Spleen (tissue), 11 donors: ENCODE measurements around the gene WDR77. TPM values are rescaled to one million over a fixed set of nuclear protein-coding genes. Genes with fewer than 3 reads are reported as not detected.

Source experiments
- DNase-seq: peaks from one replicate; pipeline ENCODE4 v3.0.0-alpha.2; 2020
- H3K27ac ChIP-seq, 8 donors: fragments of 200-600 bp; sonication (generic) in 7 of 8; 1 replicate in 4 of 8; 2 replicates in 4 of 8; pipeline versions ENCODE4 v1.5.0 to v1.8.0; 2016 to 2021; ENCODE audit warnings: inconsistent platforms in 4 of 8, mild to moderate bottlenecking in 4 of 8, moderate library complexity in 1 of 8
- H3K27me3 ChIP-seq, 7 donors: fragments of 200-600 bp; sonication (generic) in 6 of 7; replicated peaks in 1 of 7; 1 replicate in 4 of 7; 2 replicates in 3 of 7; pipeline versions ENCODE4 v1.5.0 to v1.8.0; 2016 to 2021; ENCODE audit warnings: inconsistent platforms in 3 of 7, mild to moderate bottlenecking in 1 of 7
- H3K36me3 ChIP-seq, 6 donors: fragments of 200-600 bp; sonication (generic) in 5 of 6; 1 replicate in 4 of 6; 2 replicates in 2 of 6; pipeline versions ENCODE4 v1.5.0 to v1.8.0; 2016 to 2021; ENCODE audit warnings: inconsistent platforms in 2 of 6
- H3K4me1 ChIP-seq, 6 donors: fragments of 200-600 bp; sonication (generic) in 5 of 6; 1 replicate in 3 of 6; 2 replicates in 3 of 6; pipeline versions ENCODE4 v1.5.0 to v1.8.0; 2016 to 2021; ENCODE audit warnings: inconsistent platforms in 3 of 6
- H3K4me3 ChIP-seq, 8 donors: fragments of 200-600 bp; sonication (generic) in 7 of 8; 1 replicate in 4 of 8; 2 replicates in 4 of 8; pipeline versions ENCODE4 v1.5.0 to v1.8.0; 2016 to 2021; ENCODE audit warnings: inconsistent platforms in 4 of 8, mild to moderate bottlenecking in 4 of 8, moderate library complexity in 2 of 8
- H3K9me3 ChIP-seq, 8 donors: fragments of 200-600 bp; sonication (generic) in 7 of 8; 1 replicate in 4 of 8; 2 replicates in 4 of 8; pipeline versions ENCODE4 v1.5.0 to v1.8.0; 2016 to 2021; ENCODE audit warnings: inconsistent platforms in 4 of 8
- CTCF ChIP-seq, 11 experiments: fragments of 200-600 bp in 7 of 11; fragments of 450-650 bp in 4 of 11; sonication (generic) in 4 of 11; IDR thresholded peaks in 8 of 11; conservative IDR thresholded peaks in 3 of 11; 1 replicate in 7 of 11; 2 replicates in 4 of 11; pipeline versions ENCODE4 v1.4.0 to v1.8.0; 2016 to 2021; ENCODE audit warnings: antibody characterized with exemption in 11 of 11, inconsistent platforms in 4 of 11, mild to moderate bottlenecking in 1 of 11
- POLR2A ChIP-seq, 3 donors: fragments of 450-650 bp; IDR thresholded peaks; one replicate each; pipeline ENCODE4 v1.5.1; 2017; ENCODE audit warnings: antibody characterized with exemption in 3 of 3, mild to moderate bottlenecking in 1 of 3
- POLR2AphosphoS5 ChIP-seq, 3 donors: sonication (generic); formaldehyde crosslinking; IDR thresholded peaks; one replicate each; pipeline ENCODE4 v1.5.1; 2017; ENCODE audit warnings: antibody characterized with exemption in 3 of 3
- WGBS, 5 donors: extraction: QIAGEN DNeasy Blood & Tissue Kit in 3 of 5; methylation state at CpG; one replicate each; pipeline versions ENCODE4 v1.1.5 to v1.1.7; 2013 to 2018; 5-methylcytosine and 5-hydroxymethylcytosine counted together
- intact Hi-C: fragments of 100-400 bp; cut with DNase I; formaldehyde crosslinking; loops from one replicate; pipeline ENCODE4 v1.15.0; 2023; ENCODE audit warnings: low total_unique reads
- polyA plus RNA-seq, 3 donors: library from polyadenylated mRNA; stranded (reverse); fragments of 200-250 nt; gene quantifications; one replicate each; pipeline ENCODE4 v1.2.1, GENCODE V29; 2013
- total RNA-seq, 7 donors: library from RNA; depleted of rRNA in 3 of 7; stranded (reverse); fragments of >200 nt in 3 of 7; fragmentation: NEBNext Ultra II Directional in 4 of 7; extraction: Animal tissue kit (Norgen Biotek cat#: 25700) in 4 of 7; gene quantifications; one replicate each; pipeline versions ENCODE4 v1.1.0 to v1.2.1, GENCODE V29; 2016 to 2021
- donor health status: healthy with polysubstance abuse.
- donor health status: DM: no; HTN: no; CAD: no; lungs with moderate emphysema.
- donor health status: DM: no; HTN: no; CAD: no.
- donor health status: Bipolar disorder and iron deficiency.
- donor health status: healthy.
- donor health status: DM: no; HTN: no; CAD: no.
- donor health status: DM: yes; HTN: yes; CAD: no.

Gene WDR77
- total and polyA plus RNA-seq, 10 donors: 24.8 to 36.6 (median 33.1) TPM

- intact Hi-C loops: no loop called here
- Histone ChIP-seq H3K36me3 (peaks cover 0 to 24% (median 6%) of the 10 kb centered on the region in 6 donors), H3K27me3 (no peaks in the 10 kb centered on the region), H3K9me3 (no peaks in the 10 kb centered on the region), H3K27ac (peak overlapping the region; percentile 76 to 94 (median 90)), H3K4me1 (peaks cover 14 to 99% (median 70%) of the 10 kb centered on the region in 6 donors), H3K4me3 (peak overlapping the region in 4 of 8 donors; percentile 28 to 67 (median 32))
- TF ChIP-seq POLR2A (IDR thresholded peaks at IDR 0.05): peak in 1 of 3 donors; percentile 30
- no peak for TF ChIP-seq CTCF (IDR thresholded peaks at IDR 0.05 in 8 of 11, conservative IDR thresholded peaks at IDR 0.05 in 3 of 11)
- TF ChIP-seq POLR2AphosphoS5 (IDR thresholded peaks at IDR 0.05): peak in 1 of 3 donors; percentile 78
- DNase-seq: no peak
- WGBS, 5 donors: 17 to 33% (median 23%) methylated on average over 2 of the region's 2 CpGs
These were observed 27.8 kb upstream of the WDR77 start for GRCh38 chr1:111476761-111477309.

- peak overlapping the region in 5 of 8 donors; percentile 25 to 67 (median 32) for H3K4me3 ChIP-seq
- intact Hi-C loops: no loop called here
- TF ChIP-seq POLR2AphosphoS5 (IDR thresholded peaks at IDR 0.05): no peak
- no peak for TF ChIP-seq POLR2A (IDR thresholded peaks at IDR 0.05)
- no peak for TF ChIP-seq CTCF (IDR thresholded peaks at IDR 0.05 in 8 of 11, conservative IDR thresholded peaks at IDR 0.05 in 3 of 11)
- peaks cover 16 to 99% (median 72%) of the 10 kb centered on the region in 6 donors for H3K4me1 ChIP-seq
- peak overlapping the region; percentile 76 to 94 (median 90) for H3K27ac ChIP-seq
- no peaks in the 10 kb centered on the region for H3K27me3 ChIP-seq
- DNase-seq: no peak
- H3K9me3 ChIP-seq: no peaks in the 10 kb centered on the region
- H3K36me3 ChIP-seq: peaks cover 0 to 24% (median 6%) of the 10 kb centered on the region in 6 donors
These were observed 27.2 kb upstream of the WDR77 start for GRCh38 chr1:111476214-111476613.

- intact Hi-C loops: no loop called here
- Histone ChIP-seq H3K4me3 (peak overlapping the region in 5 of 8 donors; percentile 25 to 67 (median 32)), H3K9me3 (no peaks in the 10 kb centered on the region), H3K4me1 (peaks cover 17 to 99% (median 71%) of the 10 kb centered on the region in 6 donors), H3K27ac (peak overlapping the region; percentile 76 to 94 (median 90)), H3K36me3 (peaks cover 0 to 24% (median 6%) of the 10 kb centered on the region in 6 donors), H3K27me3 (no peaks in the 10 kb centered on the region)
- TF ChIP-seq CTCF (IDR thresholded peaks at IDR 0.05 in 8 of 11, conservative IDR thresholded peaks at IDR 0.05 in 3 of 11) (no peak), POLR2A (IDR thresholded peaks at IDR 0.05) (no peak), POLR2AphosphoS5 (IDR thresholded peaks at IDR 0.05) (no peak)
- WGBS, 5 donors: 64 to 77% (median 74%) methylated on average over 5 of the region's 5 CpGs
- no peak for DNase-seq
These were observed 26.6 kb upstream of the WDR77 start for GRCh38 chr1:111475701-111476100.

- peaks cover 0 to 32% (median 8%) of the 10 kb centered on the region in 6 donors for H3K36me3 ChIP-seq
- no peaks in the 10 kb centered on the region for H3K9me3 ChIP-seq
- peaks cover 23 to 99% (median 73%) of the 10 kb centered on the region in 6 donors for H3K4me1 ChIP-seq
- 40 to 57% (median 49%) methylated on average over 4 of the region's 4 CpGs for WGBS, 5 donors
- intact Hi-C loops: no loop called here
- peak overlapping the region; percentile 76 to 94 (median 90) for H3K27ac ChIP-seq
- no peak for DNase-seq
- H3K4me3 ChIP-seq: peak overlapping the region in 7 of 8 donors; percentile 21 to 67 (median 32)
- TF ChIP-seq POLR2AphosphoS5 (IDR thresholded peaks at IDR 0.05) (no peak), POLR2A (IDR thresholded peaks at IDR 0.05) (no peak), CTCF (IDR thresholded peaks at IDR 0.05 in 8 of 11, conservative IDR thresholded peaks at IDR 0.05 in 3 of 11) (no peak)
- H3K27me3 ChIP-seq: no peaks in the 10 kb centered on the region
These were observed 25.5 kb upstream of the WDR77 start for GRCh38 chr1:111474521-111474920.
